Endothelial cell of umbilical vein (primary cell): ENCODE data around the gene SOX30. TPM values are rescaled to one million over a fixed set of nuclear protein-coding genes. Genes with fewer than 3 reads are reported as not detected.

Source experiments
- BruUV-seq: library from RNA; stranded (reverse); fragments of 400-500 nt; replicated peaks from 2 replicates; lab custom pipeline; 2021; lab: Mats Ljungman, UMichigan
- CTCF ChIA-PET: fragments of 300-600, 350-600 bp; sonication (Branson Sonifier 250); formaldehyde crosslinking; loops from one replicate; lab custom pipeline; 2021; ENCODE audit warnings: antibody characterized with exemption, inconsistent platforms; lab: Charles Lee
- POLR2A ChIA-PET: fragments of 300-600, 350-600 bp; sonication (Branson Sonifier 250); formaldehyde crosslinking; loops from one replicate; lab custom pipeline; 2021; ENCODE audit warnings: antibody characterized with exemption, inconsistent platforms; lab: Charles Lee
- DNase-seq: peaks from one replicate; pipeline ENCODE4 v3.0.0-alpha.2; 2011; ENCODE audit warnings: low read depth, low spot score
- FAIRE-seq: peaks from 2 replicates; lab custom pipeline; 2011; peaks lifted over from hg19 to GRCh38; lab: Jason Lieb, UNC
- H2AFZ ChIP-seq: 2 replicates; pipeline ENCODE4 v1.6.0; 2012; ENCODE audit warnings: low read depth, low read length, control low read depth, inconsistent platforms
- H3K27ac ChIP-seq: 2 replicates; pipeline ENCODE4 v1.5.1; 2011; ENCODE audit warnings: low read depth, mild to moderate bottlenecking, control low read depth, low read length, moderate library complexity; ENCODE audit not compliant: insufficient read depth
- H3K27me3 ChIP-seq, 2 experiments: 2 replicates each; pipeline versions ENCODE4 v1.6.0 to v1.6.1; 2011; ENCODE audit warnings: low read length in 2 of 2, mixed read lengths in 1 of 2; ENCODE audit not compliant: control insufficient read depth in 2 of 2, insufficient read depth in 2 of 2
- H3K36me3 ChIP-seq, 2 experiments: 2 replicates in 1 of 2; 3 replicates in 1 of 2; pipeline ENCODE4 v1.5.1; 2011; ENCODE audit warnings: low read length in 2 of 2, mild to moderate bottlenecking in 1 of 2, moderate library complexity in 1 of 2; ENCODE audit not compliant: control insufficient read depth in 2 of 2, insufficient read depth in 2 of 2; ENCODE audit errors: extremely low read depth in 1 of 2
- H3K4me1 ChIP-seq: 3 replicates; pipeline ENCODE4 v1.5.1; 2011; ENCODE audit warnings: mild to moderate bottlenecking, low read length; ENCODE audit not compliant: control insufficient read depth, insufficient read depth; ENCODE audit errors: extremely low read depth
- H3K4me2 ChIP-seq: 2 replicates; pipeline ENCODE4 v1.6.1; 2011; ENCODE audit warnings: low read length, control low read depth, mixed read lengths; ENCODE audit not compliant: insufficient read depth
- H3K4me3 ChIP-seq, 3 experiments: fragments of 200-600 bp in 1 of 3; sonication (generic), shearing (Covaris generic) in 1 of 3; replicated peaks in 1 of 3; 2 replicates each; pipeline ENCODE4 v1.5.1; 2011 to 2016; ENCODE audit warnings: control low read depth in 3 of 3, low read length in 3 of 3, mild to moderate bottlenecking in 2 of 3, inconsistent platforms in 1 of 3, low read depth in 1 of 3, moderate library complexity in 1 of 3; ENCODE audit not compliant: insufficient read depth in 1 of 3
- H3K79me2 ChIP-seq: 2 replicates; pipeline ENCODE4 v1.6.0; 2012; ENCODE audit warnings: low read length, inconsistent platforms; ENCODE audit not compliant: control insufficient read depth, insufficient read depth
- H3K9ac ChIP-seq: replicated peaks from 2 replicates; pipeline ENCODE3; 2011; ENCODE audit warnings: low read length, control low read depth; ENCODE audit not compliant: insufficient read depth; ENCODE audit errors: extremely low read depth
- H3K9me1 ChIP-seq: replicated peaks from 3 replicates; pipeline ENCODE4 v1.6.0; 2011; ENCODE audit warnings: mild to moderate bottlenecking, low read length; ENCODE audit not compliant: control insufficient read depth, insufficient read depth; ENCODE audit errors: extremely low read depth
- H3K9me3 ChIP-seq: replicated peaks from 2 replicates; pipeline ENCODE4 v1.5.1; 2012; ENCODE audit warnings: low read length, inconsistent platforms; ENCODE audit not compliant: control insufficient read depth, insufficient read depth
- H4K20me1 ChIP-seq: replicated peaks from 2 replicates; pipeline ENCODE3; 2011; ENCODE audit warnings: mild to moderate bottlenecking, low read length; ENCODE audit not compliant: control insufficient read depth, insufficient read depth; ENCODE audit errors: extremely low read depth
- CTCF ChIP-seq, 2 donors: IDR thresholded peaks; 1 replicate in 1 of 2; 2 replicates in 1 of 2; pipeline ENCODE4 v1.5.1; 2011; ENCODE audit warnings: low read length in 2 of 2, mild to moderate bottlenecking in 2 of 2, moderate library complexity in 2 of 2, control low read depth in 1 of 2, inconsistent platforms in 1 of 2, low read depth in 1 of 2; ENCODE audit not compliant: insufficient read depth in 1 of 2; ENCODE audit errors: extremely low read depth in 1 of 2
- EZH2 ChIP-seq: IDR thresholded peaks from 2 replicates; pipeline ENCODE4 v1.6.1; 2012; ENCODE audit warnings: borderline replicate concordance, low read depth, mild to moderate bottlenecking, moderate library complexity, low read length, inconsistent platforms; ENCODE audit not compliant: severe bottlenecking
- FOS ChIP-seq: IDR thresholded peaks from 2 replicates; pipeline ENCODE4 v1.6.1; 2011; ENCODE audit warnings: mild to moderate bottlenecking, low read length, moderate library complexity, borderline replicate concordance; ENCODE audit not compliant: insufficient read depth
- GATA2 ChIP-seq: IDR thresholded peaks from 2 replicates; pipeline ENCODE4 v1.7.0; 2011; ENCODE audit warnings: low read depth, mild to moderate bottlenecking, moderate library complexity, mixed read lengths, low read length; ENCODE audit not compliant: insufficient read length, insufficient read depth
- JUN ChIP-seq: IDR thresholded peaks from 2 replicates; pipeline ENCODE4 v1.6.1; 2011; ENCODE audit warnings: borderline replicate concordance, low read depth; ENCODE audit not compliant: insufficient read length, insufficient read depth
- MYC ChIP-seq: IDR thresholded peaks from one replicate; pipeline ENCODE4 v1.6.1; 2011; ENCODE audit warnings: mild to moderate bottlenecking, low read depth, low read length
- POLR2A ChIP-seq: IDR thresholded peaks from 2 replicates; pipeline ENCODE4 v1.6.1; 2012; ENCODE audit warnings: low read depth, mild to moderate bottlenecking, control low read depth, low read length
- POLR2AphosphoS5 ChIP-seq: IDR thresholded peaks from 2 replicates; pipeline ENCODE4 v1.6.1; 2012; ENCODE audit warnings: low read depth, mild to moderate bottlenecking, control low read depth, low read length, moderate library complexity; ENCODE audit not compliant: insufficient read depth
- dilution Hi-C: fragments of 300-500 bp; cut with MboI; formaldehyde crosslinking; loops from one replicate; pipeline ENCODE4 v1.15.0; 2019; ENCODE audit warnings: low sequenced_read_pairs; ENCODE audit not compliant: extremely low pct_ligation_motif_present
- intact Hi-C: fragments of 100-400 bp; cut with micrococcal nuclease; formaldehyde crosslinking; loops from one replicate; pipeline ENCODE4 v1.10.0; 2022
- polyA plus RNA-seq, 4 experiments: library from polyadenylated mRNA; depleted of rRNA in 3 of 4; stranded (reverse) in 3 of 4; unstranded in 1 of 4; fragments of >200 nt; gene quantifications; 2 replicates each; pipeline versions ENCODE4 v1.2.1 to v1.2.3, GENCODE V29; 2011 to 2012; ENCODE audit warnings: missing spikeins in 1 of 4
- total RNA-seq: library from RNA; stranded (reverse); gene quantifications from 2 replicates; pipeline ENCODE4 v1.2.3, GENCODE V29; 2021
- TF ChIP-seq, protein P1 (sequence below): IDR thresholded peaks from 2 replicates; pipeline ENCODE4 v1.6.1; 2011; ENCODE audit not compliant: insufficient read depth, insufficient read length

SOX30 gene
- total and polyA plus RNA-seq, 2 donors (not counting 3 experiments of a cell fraction or from before 2014, with no cell fraction given), result not detected

- ChIA-PET POLR2A (no interaction called here), CTCF (no interaction called here)
- Histone ChIP-seq H3K4me2 (no peak overlapping the region), H3K27me3 (peaks cover 0 to under 1% of the 10 kb centered on the region in 2 experiments), H3K27ac (no peak overlapping the region), H3K9me3 (no peaks in the 10 kb centered on the region), H3K9me1 (no peaks in the 10 kb centered on the region), H4K20me1 (no peaks in the 10 kb centered on the region), H3K79me2 (no peaks in the 10 kb centered on the region), H3K4me1 (no peaks in the 10 kb centered on the region), H2AFZ (no peak overlapping the region), H3K4me3 (no peak overlapping the region), H3K36me3 (no peaks in the 10 kb centered on the region), H3K9ac (no peak overlapping the region)
- TF ChIP-seq POLR2A (no peak), EZH2 (no peak), CTCF (IDR thresholded peaks at IDR 0.05; ENCODE audit: extremely low read depth in 1 of 2, insufficient read depth in 1 of 2, low read depth in 1 of 2, low read length in 2 of 2) (no peak), POLR2AphosphoS5 (no peak), JUN (no peak), MYC (no peak), GATA2 (no peak), FOS (no peak)
- TF ChIP-seq, protein P1, sequence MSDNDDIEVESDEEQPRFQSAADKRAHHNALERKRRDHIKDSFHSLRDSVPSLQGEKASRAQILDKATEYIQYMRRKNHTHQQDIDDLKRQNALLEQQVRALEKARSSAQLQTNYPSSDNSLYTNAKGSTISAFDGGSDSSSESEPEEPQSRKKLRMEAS, result no peak
- DNase-seq, result no peak
- dilution Hi-C loops (no loop called here), intact Hi-C loops (no loop called here)
- no TSS peak for BruUV-seq
- FAIRE-seq, result no peak
Observed at GRCh38 chr5:157616785-157617184, 35.5 kb downstream of the SOX30 start.
